Measurements from ENCODE around the gene PTGDS. TPM values are rescaled to one million over a fixed set of nuclear protein-coding genes. Genes with fewer than 3 reads are reported as not detected.
A peak's percentile ranks its signal among the peaks of the same experiment; 100 is the strongest.

Gene PTGDS
- total RNA-seq, 1 experiment from 2014 or later: 1.1 TPM

DNA sequence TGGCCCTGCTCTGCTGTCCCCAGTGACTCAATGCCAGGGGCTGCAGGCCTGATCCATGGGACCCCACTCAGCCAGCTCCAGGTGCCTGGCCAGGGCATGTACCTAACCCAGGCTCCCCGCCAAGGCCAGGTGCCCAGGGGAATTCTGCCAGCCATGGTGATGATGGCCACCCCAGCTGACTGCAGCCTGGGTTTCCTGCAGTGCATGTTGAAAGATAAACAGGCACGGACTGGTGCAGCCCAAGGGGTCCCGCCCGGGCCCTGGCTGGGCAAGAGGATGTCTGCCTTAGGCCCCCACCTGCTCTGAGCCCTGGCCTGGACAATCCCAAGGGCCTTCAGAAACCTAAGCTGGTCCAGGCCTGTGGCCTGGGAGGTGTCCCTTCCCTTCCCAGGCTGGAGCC, 49.5 kb downstream of the PTGDS start:
- intact Hi-C loops (cut with micrococcal nuclease): no loop called here
- H3K27ac Mint-ChIP-seq (ENCODE audit: low read depth, unreplicated experiment): no peak overlapping the region
- H3K27me3 Mint-ChIP-seq (ENCODE audit: insufficient read depth, unreplicated experiment): no peaks in the 10 kb centered on the region
- no peak for TF ChIP-seq CTCF (IDR thresholded peaks at IDR 0.05; ENCODE audit: unreplicated experiment)
- peaks cover 5% of the 10 kb centered on the region for H3K36me3 Mint-ChIP-seq (ENCODE audit: insufficient read depth, unreplicated experiment)
- H3K9me3 Mint-ChIP-seq (ENCODE audit: unreplicated experiment): no peaks in the 10 kb centered on the region
- peaks cover 8% of the 10 kb centered on the region for H3K4me1 Mint-ChIP-seq (ENCODE audit: insufficient read depth, unreplicated experiment)
- peak overlapping the region; percentile 74 for H3K4me3 Mint-ChIP-seq (ENCODE audit: unreplicated experiment)
- ChIA-PET CTCF (interaction anchor here (0.6 to 8.1 kb wide), 11 partner anchors 8 to 1163 kb away, joined by 3 to 85 read pairs (median 4); partner anchors contain the start of genes EDF1 and SAPCD2), POLR2A (interaction anchor here (0.7 to 1.3 kb wide), 5 partner anchors 9 to 227 kb away, joined by 3 to 6 read pairs (median 4); partner anchors contain the start of gene TPRN)
- no TSS peak for BruUV-seq (replicated peaks)
- no peak for DNase-seq (ENCODE audit: unreplicated experiment)

DNA sequence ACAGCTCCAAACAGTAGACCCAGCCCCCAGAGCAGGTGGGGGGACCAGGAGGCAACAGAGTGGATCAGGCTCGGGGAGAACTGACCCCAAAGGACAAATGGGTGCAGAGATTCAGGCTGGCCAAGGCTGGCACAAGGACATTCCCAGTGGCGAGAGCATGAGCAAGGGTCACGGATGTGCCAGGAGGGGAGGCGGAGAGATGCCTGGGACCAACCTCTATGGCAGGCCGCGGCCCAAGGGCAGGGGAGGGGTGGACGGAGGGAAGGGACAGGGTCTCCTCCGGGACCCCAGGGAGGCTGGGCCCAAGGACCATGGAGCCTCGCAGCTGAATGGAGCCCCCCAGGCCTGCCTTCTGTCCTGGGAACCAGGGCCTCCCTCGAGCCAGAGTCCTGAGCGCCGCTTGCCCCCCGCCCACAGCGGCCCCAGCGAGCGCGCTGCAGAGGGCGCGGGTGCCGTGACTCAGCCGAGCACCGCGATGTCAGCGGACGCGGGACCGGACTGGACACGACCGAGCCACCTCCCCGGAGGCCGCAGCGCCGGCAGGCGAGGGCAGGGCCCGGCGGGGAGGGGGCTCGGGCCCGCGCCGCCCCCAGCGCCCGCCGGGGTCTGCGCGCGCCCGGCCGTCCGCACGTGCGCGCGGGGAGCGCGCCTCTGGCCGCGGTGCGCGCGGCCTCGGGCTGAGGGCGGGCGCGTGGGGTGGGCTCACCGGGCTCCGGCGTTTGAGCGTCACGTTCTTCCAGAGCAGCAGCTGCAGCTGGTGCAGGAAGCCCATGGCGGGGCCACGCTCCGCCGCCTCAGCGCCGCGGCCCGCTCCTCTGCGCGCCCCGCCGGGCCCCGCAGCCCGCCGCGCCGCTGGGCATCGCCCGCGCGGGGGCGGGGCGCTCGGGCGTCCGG, 50.3 kb downstream of the PTGDS start, which contains the start of gene ABCA2:
Gene ABCA2 (minus strand): TSS at position 869 of the 894 bp plus-strand sequence. CDS start 97 bp downstream, at position 772.
- Mint-ChIP-seq H3K27me3 (ENCODE audit: insufficient read depth, unreplicated experiment) (no peaks in the 10 kb centered on the region), H3K4me1 (ENCODE audit: insufficient read depth, unreplicated experiment) (peaks cover 8% of the 10 kb centered on the region), H3K36me3 (ENCODE audit: insufficient read depth, unreplicated experiment) (peaks cover 5% of the 10 kb centered on the region), H3K9me3 (ENCODE audit: unreplicated experiment) (no peaks in the 10 kb centered on the region), H3K27ac (ENCODE audit: low read depth, unreplicated experiment) (no peak within 1 kb of the TSS), H3K4me3 (ENCODE audit: unreplicated experiment) (peak within 1 kb of the TSS; percentile 74)
- ChIA-PET POLR2A (interaction anchor here (0.7 to 1.9 kb wide), 6 partner anchors 8 to 227 kb away, joined by 3 to 6 read pairs (median 4); partner anchors contain the start of gene TPRN), CTCF (interaction anchor here (0.6 to 8.1 kb wide), 13 partner anchors 8 to 634 kb away, joined by 3 to 85 read pairs (median 10); partner anchors contain the start of genes EDF1 and SAPCD2)
- no TSS peak for BruUV-seq (replicated peaks)
- TF ChIP-seq CTCF (IDR thresholded peaks at IDR 0.05; ENCODE audit: unreplicated experiment): no peak
- DNase-seq (ENCODE audit: unreplicated experiment): no peak
- intact Hi-C loops (cut with micrococcal nuclease): no loop called here

DNA sequence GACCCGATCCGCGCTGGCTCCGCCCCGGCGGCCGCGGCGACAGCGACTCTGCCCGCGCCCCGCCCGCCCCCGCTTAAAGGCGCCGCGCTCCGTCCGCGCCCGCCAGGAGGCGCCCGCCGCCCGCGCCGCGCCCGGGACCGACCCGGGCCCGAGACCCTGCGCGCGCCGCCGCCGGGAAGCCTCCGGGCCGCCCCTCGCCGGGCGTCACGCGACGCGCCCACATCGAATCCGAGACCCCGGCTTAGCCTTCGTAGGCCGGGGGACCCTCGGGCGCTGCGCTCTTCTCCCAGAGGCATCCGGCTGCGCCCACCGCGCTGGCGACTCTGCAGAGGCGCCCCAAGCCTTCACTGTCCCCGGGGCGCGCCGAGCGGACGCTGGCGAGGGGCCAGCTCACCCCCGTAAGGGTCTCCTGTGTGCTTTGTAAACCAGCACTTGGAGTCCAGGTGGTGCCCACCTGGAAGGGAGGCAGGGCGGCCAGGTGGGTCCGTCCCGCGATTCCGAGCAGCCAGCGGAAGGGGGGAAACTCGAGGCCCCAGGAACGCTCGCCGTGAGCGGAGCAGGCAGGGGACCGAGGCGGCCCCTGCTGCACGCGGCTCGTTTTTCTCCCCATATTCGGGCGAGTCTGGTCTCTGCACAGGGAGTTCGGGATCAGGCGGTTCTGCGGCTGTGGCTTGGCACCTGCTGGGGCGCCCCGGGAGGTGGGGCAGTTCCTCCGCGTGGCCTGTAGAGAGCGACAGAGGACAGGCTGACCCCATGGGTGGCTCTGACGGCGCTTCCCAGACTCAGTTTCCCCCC, 51.2 kb downstream of the PTGDS start:
- intact Hi-C loops (cut with micrococcal nuclease): no loop called here
- CTCF ChIA-PET: interaction anchor here (0.6 to 8.1 kb wide), 42 partner anchors 10 to 635 kb away, joined by 3 to 85 read pairs (median 4); partner anchors contain the start of genes AJM1, C8G, CLIC3 and MAN1B1

More for the DNA sequence above, 51.2 kb downstream of the PTGDS start:
- no peaks in the 10 kb centered on the region for H3K27me3 Mint-ChIP-seq (ENCODE audit: insufficient read depth, unreplicated experiment)
- H3K27ac Mint-ChIP-seq (ENCODE audit: low read depth, unreplicated experiment): no peak overlapping the region
- POLR2A ChIA-PET: interaction anchor here (1.4 to 1.9 kb wide), 2 partner anchors 15 to 18 kb away, joined by 3 to 4 read pairs; no protein-coding TSS in a partner anchor
- H3K4me3 Mint-ChIP-seq (ENCODE audit: unreplicated experiment): peak overlapping the region; percentile 67
- peaks cover 8% of the 10 kb centered on the region for H3K4me1 Mint-ChIP-seq (ENCODE audit: insufficient read depth, unreplicated experiment)
- no peaks in the 10 kb centered on the region for H3K9me3 Mint-ChIP-seq (ENCODE audit: unreplicated experiment)
- DNase-seq (ENCODE audit: unreplicated experiment): peak; percentile 61
- peak; percentile 71 for TF ChIP-seq CTCF (IDR thresholded peaks at IDR 0.05; ENCODE audit: unreplicated experiment)
- H3K36me3 Mint-ChIP-seq (ENCODE audit: insufficient read depth, unreplicated experiment): peaks cover 5% of the 10 kb centered on the region
- BruUV-seq (replicated peaks): no TSS peak
